ENCODE results near the gene ADGRG1.
"Not testable (repeated sequence)": the region's sequence is repeated elsewhere in the genome, so short reads cannot be mapped to it uniquely, and the experiment has no call there.

ADGRG1 gene

DNA sequence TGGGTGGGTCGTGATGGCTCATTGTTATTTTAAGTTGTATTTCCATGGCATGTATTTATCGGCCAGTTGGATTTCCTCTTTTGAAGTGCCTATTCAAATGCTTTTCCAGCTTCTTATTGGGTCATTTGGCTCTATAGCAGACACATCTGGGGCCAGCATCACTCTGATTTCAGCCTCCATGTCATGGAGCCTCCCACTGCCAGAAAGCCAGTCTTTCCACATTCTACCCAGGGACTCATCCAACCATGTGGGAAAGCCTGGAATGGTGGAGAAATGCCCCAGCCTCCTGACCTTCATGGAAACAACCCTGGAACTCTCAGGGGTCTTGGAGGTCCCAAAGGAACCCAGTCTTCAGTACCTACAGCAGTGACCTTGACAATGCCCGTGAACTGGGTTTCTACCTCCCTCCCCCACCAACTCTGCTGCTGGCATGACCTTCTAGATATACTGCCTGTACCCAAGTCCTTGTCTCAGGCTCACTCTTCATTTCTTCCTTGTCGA is 33.8 kb upstream of the ADGRG1 start:
- no peak overlapping the region for H3K4me3 ChIP-seq (ENCODE audit: low read depth, low read length)
- H3K9me3 ChIP-seq (ENCODE audit: control insufficient read depth, insufficient read depth, low read length): no peaks in the 10 kb centered on the region
- H3K9ac ChIP-seq (ENCODE audit: low read depth, low read length): no peak overlapping the region
- H3K4me1 ChIP-seq (ENCODE audit: control insufficient read depth, insufficient read depth, low read length): no peaks in the 10 kb centered on the region
- H3K36me3 ChIP-seq (ENCODE audit: control insufficient read depth, insufficient read depth, low read length): no peaks in the 10 kb centered on the region
- no peaks in the 10 kb centered on the region for H3K27me3 ChIP-seq (ENCODE audit: control insufficient read depth, insufficient read depth, low read length)

DNA sequence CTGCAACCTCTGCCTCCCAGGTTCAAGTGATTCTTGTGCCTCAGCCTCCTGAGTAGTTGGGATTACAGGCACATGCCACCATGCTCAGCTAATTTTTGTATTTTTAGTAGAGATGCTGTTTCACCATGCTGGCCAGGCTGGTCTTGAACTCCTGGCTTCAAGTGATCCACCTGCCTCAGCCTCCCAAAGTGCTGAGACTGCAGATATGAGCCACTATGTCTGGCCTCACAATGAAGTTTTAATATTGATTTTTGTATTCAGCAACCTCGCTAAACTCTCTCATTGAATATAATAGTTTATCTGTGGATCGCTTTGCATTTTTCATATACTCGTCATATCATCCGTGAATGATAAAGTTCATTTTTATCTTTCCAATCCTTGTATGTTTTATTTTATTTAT is 32.2 kb upstream of the ADGRG1 start:
- H3K9me3 ChIP-seq (ENCODE audit: control insufficient read depth, insufficient read depth, low read length); H3K27me3 ChIP-seq (ENCODE audit: control insufficient read depth, insufficient read depth, low read length); H3K4me1 ChIP-seq (ENCODE audit: control insufficient read depth, insufficient read depth, low read length); H3K36me3 ChIP-seq (ENCODE audit: control insufficient read depth, insufficient read depth, low read length); H3K9ac ChIP-seq (ENCODE audit: low read depth, low read length); H3K4me3 ChIP-seq (ENCODE audit: low read depth, low read length): not testable (repeated sequence)

DNA sequence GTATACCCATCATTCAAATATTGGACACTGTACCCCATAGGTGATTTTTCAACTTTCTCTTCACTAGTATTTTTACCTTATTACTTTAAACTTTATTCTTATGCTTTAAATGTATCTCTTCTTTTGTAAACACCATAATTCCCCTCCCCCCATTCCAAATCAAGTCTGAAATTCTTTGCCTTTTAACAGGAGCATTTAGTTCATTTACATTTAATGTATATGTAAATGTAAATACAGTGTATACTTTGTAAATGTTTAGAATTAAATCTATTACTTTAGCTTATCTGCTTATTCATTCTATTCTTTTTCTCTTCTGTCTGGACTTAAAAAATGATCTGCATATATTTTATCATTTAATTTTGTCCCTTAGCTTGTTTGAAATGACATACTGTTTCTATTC is 30.0 kb upstream of the ADGRG1 start:
- Histone ChIP-seq H3K9ac (ENCODE audit: low read depth, low read length) (no peak overlapping the region), H3K27me3 (ENCODE audit: control insufficient read depth, insufficient read depth, low read length) (peaks cover 4% of the 10 kb centered on the region), H3K4me1 (ENCODE audit: control insufficient read depth, insufficient read depth, low read length) (peaks cover 3% of the 10 kb centered on the region)

DNA sequence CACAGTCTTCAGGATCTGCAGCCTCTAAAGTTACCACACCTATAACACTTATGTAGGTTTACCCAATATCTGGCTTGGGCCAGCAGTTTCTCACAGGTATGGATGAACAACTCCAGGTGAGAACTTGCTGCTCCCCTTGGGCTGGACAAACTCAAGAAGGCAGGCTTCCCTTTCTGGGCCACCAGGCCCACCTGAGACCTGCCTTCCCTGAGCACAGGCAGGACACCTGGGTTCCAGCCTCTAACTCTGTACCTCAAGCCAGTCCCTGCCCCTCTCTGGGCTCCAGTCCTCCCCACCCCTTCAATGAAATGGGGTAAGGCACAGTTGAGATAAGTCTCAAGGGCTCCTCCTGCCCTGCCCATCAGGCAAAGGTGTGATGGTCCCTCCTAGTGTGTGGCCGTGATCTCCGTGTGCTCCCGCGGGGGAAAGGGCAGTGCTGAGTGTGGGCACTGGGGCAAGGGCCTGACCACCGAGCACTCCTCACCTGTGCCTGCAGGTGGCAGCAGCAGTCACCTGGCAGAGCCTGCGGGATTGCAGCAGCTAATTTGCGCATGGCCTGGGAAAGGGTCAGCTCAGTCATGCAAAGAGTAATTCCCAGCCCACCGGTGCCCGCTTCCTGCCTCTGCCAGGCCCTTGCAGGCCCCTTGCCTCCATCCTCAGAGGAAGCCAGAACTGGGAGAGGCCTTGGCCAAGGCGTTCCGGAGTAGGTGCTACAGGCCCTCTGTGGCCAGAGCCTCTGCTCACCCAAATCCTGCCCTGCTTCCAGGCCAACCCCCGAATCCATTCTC is 28.2 kb upstream of the ADGRG1 start:
- H3K27me3 ChIP-seq (ENCODE audit: control insufficient read depth, insufficient read depth, low read length): peaks cover 4% of the 10 kb centered on the region
- no peak overlapping the region for H3K9ac ChIP-seq (ENCODE audit: low read depth, low read length)
- H3K4me1 ChIP-seq (ENCODE audit: control insufficient read depth, insufficient read depth, low read length): peaks cover 3% of the 10 kb centered on the region
- H3K9me3 ChIP-seq (ENCODE audit: control insufficient read depth, insufficient read depth, low read length): no peaks in the 10 kb centered on the region
- no peaks in the 10 kb centered on the region for H3K36me3 ChIP-seq (ENCODE audit: control insufficient read depth, insufficient read depth, low read length)
- no peak overlapping the region for H3K4me3 ChIP-seq (ENCODE audit: low read depth, low read length)

More for the DNA sequence above, 30.0 kb upstream of the ADGRG1 start:
- H3K9me3 ChIP-seq (ENCODE audit: control insufficient read depth, insufficient read depth, low read length): no peaks in the 10 kb centered on the region
- H3K36me3 ChIP-seq (ENCODE audit: control insufficient read depth, insufficient read depth, low read length): no peaks in the 10 kb centered on the region
- no peak overlapping the region for H3K4me3 ChIP-seq (ENCODE audit: low read depth, low read length)

DNA sequence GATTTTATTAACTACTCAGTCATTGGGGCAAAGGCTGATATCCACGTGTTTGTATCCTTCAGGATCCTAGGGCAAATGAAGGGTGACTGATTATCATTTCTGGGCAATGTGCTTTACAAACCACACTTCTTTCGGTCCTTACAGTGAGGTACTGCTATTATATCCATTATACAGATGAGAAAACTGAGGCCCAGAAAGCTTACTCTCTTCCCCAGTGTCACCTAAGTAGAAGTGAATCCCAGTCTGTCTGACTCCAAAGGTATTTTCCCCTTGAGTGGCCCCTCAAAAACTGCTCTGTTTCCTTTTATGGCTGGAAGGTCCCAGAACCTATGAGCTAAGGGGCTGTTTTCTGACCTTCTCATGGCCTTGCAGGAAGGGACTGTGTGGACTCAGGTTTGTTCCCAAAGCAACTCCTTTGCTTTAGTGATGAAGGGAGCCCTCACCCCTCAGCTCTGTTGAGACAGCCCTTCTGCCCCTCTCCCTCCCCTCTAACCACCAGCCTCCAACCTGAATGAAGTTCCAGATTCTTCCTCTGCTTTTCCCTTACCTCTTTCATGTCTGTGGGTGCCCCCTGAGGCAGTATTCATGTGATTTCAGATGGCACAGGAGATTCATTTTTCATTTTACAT is 27.4 kb upstream of the ADGRG1 start:
- Histone ChIP-seq H3K27me3 (ENCODE audit: control insufficient read depth, insufficient read depth, low read length) (peaks cover 4% of the 10 kb centered on the region), H3K9ac (ENCODE audit: low read depth, low read length) (no peak overlapping the region), H3K4me1 (ENCODE audit: control insufficient read depth, insufficient read depth, low read length) (peaks cover 3% of the 10 kb centered on the region), H3K4me3 (ENCODE audit: low read depth, low read length) (no peak overlapping the region), H3K9me3 (ENCODE audit: control insufficient read depth, insufficient read depth, low read length) (no peaks in the 10 kb centered on the region), H3K36me3 (ENCODE audit: control insufficient read depth, insufficient read depth, low read length) (no peaks in the 10 kb centered on the region)

DNA sequence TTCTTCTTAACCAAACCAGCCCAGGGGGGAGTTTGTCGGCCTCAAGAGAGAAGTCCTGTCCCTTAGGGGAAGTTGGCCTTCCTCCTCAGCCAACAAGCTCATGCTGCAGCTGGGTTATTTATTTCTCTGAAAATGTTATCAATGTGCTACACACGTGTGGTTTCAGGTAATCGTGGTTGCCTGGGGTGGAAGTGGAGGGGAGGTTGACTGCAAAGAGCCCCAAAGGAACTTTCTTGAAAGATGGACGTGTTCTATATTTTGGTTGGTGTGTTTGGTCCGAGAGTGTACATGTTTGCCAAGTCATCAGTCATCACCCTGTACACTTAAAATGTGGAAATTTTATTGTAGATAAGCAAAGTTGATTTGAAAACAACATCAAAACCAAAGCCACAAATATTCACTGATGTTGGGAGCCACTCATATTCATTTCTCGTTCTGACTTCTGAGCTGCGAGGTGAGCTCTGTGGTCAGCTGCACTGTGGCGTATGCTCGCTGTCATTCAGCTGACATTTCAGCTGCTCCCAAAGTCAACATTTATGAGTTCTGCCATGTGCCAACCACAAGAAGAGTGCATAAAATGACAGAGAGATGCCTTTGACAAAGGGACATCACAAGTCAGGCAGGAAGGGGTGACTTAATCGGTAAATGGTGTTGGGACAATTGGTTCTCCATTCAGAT is 26.5 kb upstream of the ADGRG1 start:
- Histone ChIP-seq H3K4me3 (ENCODE audit: low read depth, low read length) (no peak overlapping the region), H3K9me3 (ENCODE audit: control insufficient read depth, insufficient read depth, low read length) (no peaks in the 10 kb centered on the region), H3K36me3 (ENCODE audit: control insufficient read depth, insufficient read depth, low read length) (no peaks in the 10 kb centered on the region), H3K27me3 (ENCODE audit: control insufficient read depth, insufficient read depth, low read length) (peaks cover 4% of the 10 kb centered on the region), H3K9ac (ENCODE audit: low read depth, low read length) (no peak overlapping the region), H3K4me1 (ENCODE audit: control insufficient read depth, insufficient read depth, low read length) (peaks cover 3% of the 10 kb centered on the region)

DNA sequence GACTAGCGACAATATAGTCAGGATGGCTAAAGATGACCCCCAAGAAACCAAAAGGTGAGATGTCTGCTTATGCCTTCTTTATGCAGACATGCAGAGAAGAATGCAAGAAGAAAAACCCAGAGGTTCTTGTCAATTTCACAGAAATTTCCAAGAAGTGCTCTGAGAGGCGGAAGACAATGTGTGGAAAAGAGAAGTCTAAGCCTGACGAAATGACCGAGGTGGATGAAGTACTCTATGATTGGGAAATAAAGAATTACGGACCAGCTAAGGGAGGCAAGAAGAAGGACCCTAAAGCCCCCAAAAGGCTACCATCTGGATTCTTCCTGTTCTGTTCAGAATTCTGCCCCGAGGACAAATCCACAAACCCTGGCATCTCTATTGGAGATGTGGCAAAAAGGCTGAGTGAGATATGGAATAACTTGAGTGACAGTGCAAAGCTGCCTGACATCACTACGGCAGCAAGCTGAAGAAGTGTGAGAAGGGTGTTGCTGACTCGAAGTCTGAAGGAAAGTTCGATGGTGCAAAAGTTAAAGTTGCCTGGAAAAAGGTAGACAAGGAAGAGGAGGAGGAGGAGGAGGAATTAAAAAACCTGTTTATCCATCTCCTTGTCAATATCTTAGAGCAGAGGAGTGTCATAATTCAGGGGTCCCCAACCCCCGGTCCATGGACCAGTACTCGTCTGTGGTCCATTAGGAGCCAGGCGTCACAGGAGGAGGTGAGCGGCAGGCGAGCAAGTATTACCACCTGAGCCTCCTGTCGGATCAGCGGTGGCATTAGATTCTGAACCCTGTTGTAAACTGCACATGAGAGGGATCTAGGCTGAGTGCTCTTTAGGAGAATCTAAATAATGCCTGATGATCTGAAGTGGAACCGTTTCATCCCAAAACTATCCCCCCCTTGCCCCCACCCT is 25.1 kb upstream of the ADGRG1 start:
- H3K36me3 ChIP-seq (ENCODE audit: control insufficient read depth, insufficient read depth, low read length): no peaks in the 10 kb centered on the region
- peaks cover 4% of the 10 kb centered on the region for H3K27me3 ChIP-seq (ENCODE audit: control insufficient read depth, insufficient read depth, low read length)
- no peaks in the 10 kb centered on the region for H3K9me3 ChIP-seq (ENCODE audit: control insufficient read depth, insufficient read depth, low read length)
- no peak overlapping the region for H3K9ac ChIP-seq (ENCODE audit: low read depth, low read length)
- no peak overlapping the region for H3K4me3 ChIP-seq (ENCODE audit: low read depth, low read length)
- peaks cover 3% of the 10 kb centered on the region for H3K4me1 ChIP-seq (ENCODE audit: control insufficient read depth, insufficient read depth, low read length)

DNA sequence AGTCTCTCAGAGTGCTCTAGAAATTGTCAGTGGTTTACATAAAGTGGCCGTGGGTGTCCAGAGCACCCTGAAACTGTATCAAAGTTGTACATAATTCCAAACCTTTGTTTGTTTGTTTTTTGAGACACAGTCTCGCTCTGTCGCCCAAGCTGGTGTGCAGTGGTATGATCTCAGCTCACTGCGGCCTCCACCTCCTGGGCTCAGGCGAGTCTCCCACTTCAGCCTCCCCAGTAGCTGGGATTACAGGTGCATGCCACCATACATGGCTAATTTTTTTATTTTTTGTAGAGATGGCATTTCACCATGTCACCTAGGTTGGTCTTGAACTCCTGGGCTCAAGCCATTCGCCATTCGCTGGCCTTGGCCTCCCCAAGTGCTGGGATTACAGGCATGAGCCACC is 24.3 kb upstream of the ADGRG1 start:
- Histone ChIP-seq H3K36me3 (ENCODE audit: control insufficient read depth, insufficient read depth, low read length) (no peaks in the 10 kb centered on the region), H3K4me3 (ENCODE audit: low read depth, low read length) (no peak overlapping the region), H3K9ac (ENCODE audit: low read depth, low read length) (no peak overlapping the region), H3K9me3 (ENCODE audit: control insufficient read depth, insufficient read depth, low read length) (no peaks in the 10 kb centered on the region), H3K27me3 (ENCODE audit: control insufficient read depth, insufficient read depth, low read length) (peaks cover 4% of the 10 kb centered on the region), H3K4me1 (ENCODE audit: control insufficient read depth, insufficient read depth, low read length) (peaks cover 3% of the 10 kb centered on the region)

DNA sequence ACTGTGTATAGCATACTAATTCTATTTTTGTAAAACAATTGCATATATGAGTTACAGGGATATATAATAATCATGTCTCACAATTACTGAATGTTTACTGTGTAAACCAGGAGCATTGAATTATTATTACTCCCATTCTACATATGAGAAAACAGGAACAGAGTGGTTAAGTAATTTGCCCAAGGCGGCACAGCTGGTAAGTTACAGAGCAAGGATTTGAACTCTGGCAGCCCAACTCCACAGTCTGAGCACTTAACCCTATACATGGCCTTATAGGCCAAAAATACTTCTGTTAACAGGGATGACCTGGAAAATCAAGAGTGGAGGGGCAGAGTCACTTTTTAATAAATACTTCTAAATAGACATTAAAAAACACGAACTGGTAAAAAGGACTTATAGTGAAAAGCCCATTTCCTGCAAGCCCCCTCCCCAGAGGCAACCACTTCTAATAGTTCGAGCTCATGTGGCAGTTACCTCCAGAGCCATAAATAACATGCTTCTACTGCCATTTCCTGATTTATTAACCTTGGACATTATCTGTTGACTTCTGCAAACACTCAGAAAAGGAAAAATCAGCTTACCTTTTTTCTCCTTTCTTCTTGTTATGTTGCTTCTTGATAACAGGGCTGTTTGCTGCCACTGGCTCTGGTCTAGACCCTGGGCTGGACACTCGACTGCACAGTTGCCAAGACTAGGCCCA is 22.1 kb upstream of the ADGRG1 start:
- H3K4me3 ChIP-seq (ENCODE audit: low read depth, low read length): no peak overlapping the region
- no peaks in the 10 kb centered on the region for H3K36me3 ChIP-seq (ENCODE audit: control insufficient read depth, insufficient read depth, low read length)
- H3K4me1 ChIP-seq (ENCODE audit: control insufficient read depth, insufficient read depth, low read length): no peaks in the 10 kb centered on the region
- H3K9me3 ChIP-seq (ENCODE audit: control insufficient read depth, insufficient read depth, low read length): no peaks in the 10 kb centered on the region
- no peak overlapping the region for H3K9ac ChIP-seq (ENCODE audit: low read depth, low read length)
- H3K27me3 ChIP-seq (ENCODE audit: control insufficient read depth, insufficient read depth, low read length): no peaks in the 10 kb centered on the region

DNA sequence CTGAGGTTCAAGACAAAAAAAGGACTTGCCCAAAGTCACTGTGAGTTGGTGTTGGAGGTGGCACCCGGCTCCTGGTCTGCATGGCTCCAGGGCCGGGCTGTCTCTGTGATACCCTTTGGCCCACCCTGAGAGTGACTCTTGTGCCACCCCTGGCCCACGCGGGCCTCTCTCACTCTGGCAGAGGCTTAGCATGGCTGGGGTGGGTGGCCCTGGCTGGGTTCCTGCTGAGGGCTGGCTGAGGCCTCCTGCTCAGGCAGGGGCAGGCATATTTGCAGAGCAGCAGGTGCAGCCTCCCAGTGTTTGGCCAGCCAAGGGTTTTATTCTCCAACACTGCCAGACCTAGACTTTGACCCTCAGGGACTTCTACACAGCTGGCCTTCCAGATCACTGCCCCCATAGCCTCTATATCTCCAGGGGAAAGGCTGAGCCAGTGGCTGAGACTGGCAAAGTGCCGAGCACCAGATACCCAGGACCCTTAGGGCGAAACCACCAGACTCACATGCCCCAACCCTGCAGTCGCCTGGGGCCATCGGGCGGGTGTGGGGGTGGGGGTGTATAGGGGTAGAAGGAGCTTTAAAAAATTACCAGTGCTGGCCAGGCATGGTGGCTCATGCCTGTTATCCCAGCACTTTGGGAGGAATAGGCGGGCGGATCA is 21.5 kb upstream of the ADGRG1 start:
- Histone ChIP-seq H3K9me3 (ENCODE audit: control insufficient read depth, insufficient read depth, low read length) (no peaks in the 10 kb centered on the region), H3K4me1 (ENCODE audit: control insufficient read depth, insufficient read depth, low read length) (no peaks in the 10 kb centered on the region), H3K36me3 (ENCODE audit: control insufficient read depth, insufficient read depth, low read length) (no peaks in the 10 kb centered on the region), H3K4me3 (ENCODE audit: low read depth, low read length) (no peak overlapping the region), H3K9ac (ENCODE audit: low read depth, low read length) (no peak overlapping the region), H3K27me3 (ENCODE audit: control insufficient read depth, insufficient read depth, low read length) (no peaks in the 10 kb centered on the region)
